SU-DHL-6 (cell line): ENCODE results near the gene INF2.

Source experiments
- H2AFZ ChIP-seq: fragments of 200-600 bp; sonication (generic); 2 replicates; pipeline ENCODE4 v1.6.1; 2014; ENCODE audit warnings: low read depth, mild to moderate bottlenecking, moderate library complexity, mixed read lengths, antibody characterized with exemption, low read length; ENCODE audit not compliant: severe bottlenecking
- H3F3A ChIP-seq: fragments of 200-600 bp; shearing (Covaris generic); 2 replicates; pipeline ENCODE4 v1.6.0; 2016; ENCODE audit warnings: antibody characterized with exemption, mild to moderate bottlenecking; ENCODE audit not compliant: insufficient read depth
- H3K27ac ChIP-seq: fragments of 200-600 bp; sonication (generic); 2 replicates; pipeline ENCODE4 v1.5.1; 2016; ENCODE audit warnings: low read depth, mild to moderate bottlenecking, low read length, moderate library complexity, mixed read lengths
- H3K27me3 ChIP-seq: fragments of 200-600 bp; sonication (generic), shearing (Covaris generic); 2 replicates; pipeline ENCODE4 v1.6.0; 2014; ENCODE audit warnings: mild to moderate bottlenecking, low read length
- H3K36me3 ChIP-seq: fragments of 200-600 bp; sonication (generic); 2 replicates; pipeline ENCODE4 v1.6.1; 2014; ENCODE audit warnings: mild to moderate bottlenecking, low read length, mixed read lengths
- H3K4me2 ChIP-seq: fragments of 300-600, 200-600 bp; shearing (Covaris generic), sonication (generic); 2 replicates; pipeline ENCODE4 v1.6.0; 2014; ENCODE audit warnings: low read length, low read depth, mild to moderate bottlenecking; ENCODE audit not compliant: poor library complexity, severe bottlenecking
- H3K4me3 ChIP-seq: fragments of 200-600 bp; sonication (generic); 2 replicates; pipeline ENCODE4 v1.5.1; 2014; ENCODE audit warnings: antibody characterized with exemption, low read length, mild to moderate bottlenecking, mixed read lengths; ENCODE audit not compliant: insufficient read depth, poor library complexity, severe bottlenecking
- H3K79me2 ChIP-seq: fragments of 200-600 bp; sonication (generic); 2 replicates; pipeline ENCODE4 v1.6.1; 2014; ENCODE audit warnings: mild to moderate bottlenecking, low read length, moderate library complexity; ENCODE audit not compliant: insufficient read depth
- H3K9ac ChIP-seq: fragments of 200-600 bp; sonication (generic); 2 replicates; pipeline ENCODE4 v1.7.0; 2014; ENCODE audit warnings: mild to moderate bottlenecking, low read length
- H3K9me2 ChIP-seq: fragments of 200-600 bp; sonication (generic); replicated peaks from 2 replicates; pipeline ENCODE4 v1.6.1; 2014; ENCODE audit warnings: low read length; ENCODE audit not compliant: insufficient read depth
- H3K9me3 ChIP-seq: fragments of 200-600 bp; sonication (generic); 2 replicates; pipeline ENCODE4 v1.6.1; 2014; ENCODE audit warnings: low read length, mixed read lengths; ENCODE audit not compliant: insufficient read depth
- H4K20me1 ChIP-seq: fragments of 200-600 bp; sonication (generic); 2 replicates; pipeline ENCODE4 v1.6.1; 2014; ENCODE audit warnings: low read depth, mild to moderate bottlenecking, antibody characterized with exemption, low read length, moderate library complexity, mixed read lengths
- EZH2phosphoT487 ChIP-seq: fragments of 200-600 bp; sonication (generic), shearing (Covaris generic); conservative IDR thresholded peaks from 2 replicates; pipeline ENCODE4 v1.6.1; 2018; ENCODE audit warnings: mild to moderate bottlenecking, antibody characterized with exemption, low read length, moderate library complexity, mixed read lengths
- TF ChIP-seq, protein P1 (sequence below): fragments of 200-600 bp; sonication (generic); IDR thresholded peaks from one replicate; pipeline ENCODE4 v1.5.1; 2017; ENCODE audit warnings: antibody characterized with exemption, mild to moderate bottlenecking, low read length, moderate library complexity; ENCODE audit not compliant: insufficient read depth, poor library complexity, severe bottlenecking

Gene INF2

DNA sequence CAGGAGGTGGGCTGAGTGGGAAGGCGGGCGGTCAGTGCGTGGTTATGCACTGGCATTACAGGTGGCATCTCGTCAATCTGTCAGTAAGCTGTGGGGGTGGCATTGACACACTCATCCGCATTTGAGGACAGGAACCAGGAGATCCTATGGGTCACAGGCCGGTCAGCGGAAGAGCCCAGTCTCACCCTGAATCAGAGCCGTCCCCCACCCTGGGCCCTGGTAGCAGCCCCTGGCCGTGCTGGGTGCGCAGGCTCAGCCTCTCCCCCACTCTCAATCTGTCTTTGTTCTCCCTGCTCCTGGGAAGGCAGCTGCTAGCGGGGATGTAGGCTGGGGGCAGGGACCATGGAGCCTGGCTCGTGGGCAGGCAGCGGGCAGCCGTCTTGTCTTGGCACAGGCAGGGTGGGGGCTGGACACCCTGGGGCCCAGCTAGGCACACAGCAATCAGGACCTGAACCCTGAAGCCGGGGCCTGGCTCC is 5.1 kb downstream of the INF2 start:
- H3K4me3 ChIP-seq = no peak overlapping the region
- H3K4me2 ChIP-seq = no peak overlapping the region
- no peaks in the 10 kb centered on the region for H3F3A ChIP-seq
- no peak overlapping the region for H3K9ac ChIP-seq
- peaks cover 23% of the 10 kb centered on the region; the same call in 1 of the 2 replicates for H3K79me2 ChIP-seq
- H3K9me3 ChIP-seq = no peaks in the 10 kb centered on the region
- no peak overlapping the region for H2AFZ ChIP-seq
- no peak overlapping the region for H3K27ac ChIP-seq
- H3K9me2 ChIP-seq = no peaks in the 10 kb centered on the region
- no peaks in the 10 kb centered on the region for H4K20me1 ChIP-seq
- no peaks in the 10 kb centered on the region for H3K36me3 ChIP-seq
- H3K27me3 ChIP-seq = no peaks in the 10 kb centered on the region
- TF ChIP-seq, protein P1, sequence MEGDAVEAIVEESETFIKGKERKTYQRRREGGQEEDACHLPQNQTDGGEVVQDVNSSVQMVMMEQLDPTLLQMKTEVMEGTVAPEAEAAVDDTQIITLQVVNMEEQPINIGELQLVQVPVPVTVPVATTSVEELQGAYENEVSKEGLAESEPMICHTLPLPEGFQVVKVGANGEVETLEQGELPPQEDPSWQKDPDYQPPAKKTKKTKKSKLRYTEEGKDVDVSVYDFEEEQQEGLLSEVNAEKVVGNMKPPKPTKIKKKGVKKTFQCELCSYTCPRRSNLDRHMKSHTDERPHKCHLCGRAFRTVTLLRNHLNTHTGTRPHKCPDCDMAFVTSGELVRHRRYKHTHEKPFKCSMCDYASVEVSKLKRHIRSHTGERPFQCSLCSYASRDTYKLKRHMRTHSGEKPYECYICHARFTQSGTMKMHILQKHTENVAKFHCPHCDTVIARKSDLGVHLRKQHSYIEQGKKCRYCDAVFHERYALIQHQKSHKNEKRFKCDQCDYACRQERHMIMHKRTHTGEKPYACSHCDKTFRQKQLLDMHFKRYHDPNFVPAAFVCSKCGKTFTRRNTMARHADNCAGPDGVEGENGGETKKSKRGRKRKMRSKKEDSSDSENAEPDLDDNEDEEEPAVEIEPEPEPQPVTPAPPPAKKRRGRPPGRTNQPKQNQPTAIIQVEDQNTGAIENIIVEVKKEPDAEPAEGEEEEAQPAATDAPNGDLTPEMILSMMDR = no peak
- no peak for TF ChIP-seq EZH2phosphoT487

DNA sequence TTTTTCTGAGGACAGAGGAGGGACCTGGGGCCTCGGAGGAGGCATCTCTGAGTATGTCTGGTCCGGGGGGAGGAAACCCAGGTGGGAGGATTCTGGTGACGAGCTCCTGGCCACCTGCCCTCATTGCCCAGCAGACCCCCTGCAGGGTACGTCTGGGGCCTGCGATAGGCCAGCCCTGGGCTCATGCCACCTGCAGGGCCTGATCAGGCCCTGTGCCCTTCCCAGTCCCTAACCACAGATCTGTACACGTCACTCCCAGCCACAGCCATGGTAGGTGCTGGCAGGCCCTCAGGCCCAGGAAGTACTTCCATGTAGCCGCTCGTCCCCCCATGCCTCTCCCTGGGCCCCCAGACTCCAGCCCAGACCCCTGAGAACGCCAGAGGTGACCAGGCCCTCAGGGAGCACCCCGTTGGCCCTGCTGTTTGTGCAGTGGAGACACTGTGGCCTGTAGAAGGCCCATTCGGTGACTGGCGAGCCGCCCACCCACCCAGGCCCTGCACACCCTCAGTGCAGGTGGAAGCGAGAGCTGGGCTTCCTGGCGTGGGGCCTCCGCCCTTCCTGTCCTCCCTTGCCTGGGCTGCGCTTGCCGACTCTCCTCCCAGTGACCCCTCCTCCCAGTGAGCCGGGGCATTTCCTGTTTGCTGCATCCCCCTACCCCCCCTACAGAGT is 5.7 kb downstream of the INF2 start:
- H3K9ac ChIP-seq = no peak overlapping the region
- no peak overlapping the region for H3K4me2 ChIP-seq
- no peaks in the 10 kb centered on the region for H3K9me3 ChIP-seq
- no peaks in the 10 kb centered on the region for H3K9me2 ChIP-seq
- H2AFZ ChIP-seq = no peak overlapping the region
- peaks cover 22% of the 10 kb centered on the region; the same call in 1 of the 2 replicates for H3K79me2 ChIP-seq
- no peaks in the 10 kb centered on the region for H3K27me3 ChIP-seq
- no peaks in the 10 kb centered on the region for H3K36me3 ChIP-seq
- no peaks in the 10 kb centered on the region for H3F3A ChIP-seq
- no peak overlapping the region for H3K4me3 ChIP-seq
- no peak overlapping the region for H3K27ac ChIP-seq
- no peaks in the 10 kb centered on the region for H4K20me1 ChIP-seq
- TF ChIP-seq, protein P1 = no peak
- no peak for TF ChIP-seq EZH2phosphoT487

DNA sequence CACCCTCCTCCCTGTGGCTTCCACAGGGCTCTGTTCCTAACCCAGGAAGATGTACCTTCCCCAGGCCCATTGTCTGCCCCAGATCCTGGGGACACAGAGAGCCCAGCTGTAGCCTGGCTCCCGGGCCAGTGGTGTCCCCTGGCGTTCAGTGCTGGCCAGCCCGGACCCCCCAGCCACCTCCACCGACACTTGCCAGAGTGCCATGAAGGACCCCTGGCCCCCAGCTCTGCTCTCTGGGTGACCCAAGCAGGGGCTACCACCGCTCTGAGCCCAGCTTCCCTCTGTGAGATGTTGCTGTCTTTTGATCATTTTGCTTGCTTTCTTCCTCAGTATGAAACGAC is 6.2 kb downstream of the INF2 start:
- Histone ChIP-seq H3K36me3 (no peaks in the 10 kb centered on the region), H3K9me2 (no peaks in the 10 kb centered on the region), H3K27ac (no peak overlapping the region), H3K79me2 (peaks cover 17% of the 10 kb centered on the region; the same call in 1 of the 2 replicates), H4K20me1 (no peaks in the 10 kb centered on the region), H3K4me3 (no peak overlapping the region), H3K9me3 (no peaks in the 10 kb centered on the region), H3F3A (no peaks in the 10 kb centered on the region), H3K4me2 (no peak overlapping the region), H3K27me3 (no peaks in the 10 kb centered on the region), H2AFZ (no peak overlapping the region), H3K9ac (no peak overlapping the region)
- TF ChIP-seq, protein P1 = no peak
- no peak for TF ChIP-seq EZH2phosphoT487
